Coronary artery (tissue), 2 donors: ENCODE results near the gene ATP23.

Experiments used
- DNase-seq: peaks from one replicate; pipeline ENCODE4 v3.0.0-alpha.2; 2017; ENCODE audit warnings: low spot score
- H3K27ac ChIP-seq, 2 donors: fragments of 200-600 bp; sonication (generic); one replicate each; pipeline ENCODE4 v1.5.1; 2016 to 2019
- H3K4me3 ChIP-seq: fragments of 200-600 bp; sonication (generic); 2 replicates; pipeline ENCODE4 v1.5.1; 2016; ENCODE audit warnings: mild to moderate bottlenecking, moderate library complexity
- CTCF ChIP-seq: fragments of 200-600 bp; sonication (generic); IDR thresholded peaks from one replicate; pipeline ENCODE4 v1.5.1; 2019; ENCODE audit warnings: antibody characterized with exemption

Gene ATP23

GRCh38 chr12:58008634-58009033, 67.3 kb downstream of the ATP23 start:
- DNase-seq = no peak
- no peak for TF ChIP-seq CTCF
- no peak overlapping the region for H3K27ac ChIP-seq
- no peak overlapping the region for H3K4me3 ChIP-seq
